ENCODE measurements around the gene KCNS3.

The KCNS3 gene

DNA sequence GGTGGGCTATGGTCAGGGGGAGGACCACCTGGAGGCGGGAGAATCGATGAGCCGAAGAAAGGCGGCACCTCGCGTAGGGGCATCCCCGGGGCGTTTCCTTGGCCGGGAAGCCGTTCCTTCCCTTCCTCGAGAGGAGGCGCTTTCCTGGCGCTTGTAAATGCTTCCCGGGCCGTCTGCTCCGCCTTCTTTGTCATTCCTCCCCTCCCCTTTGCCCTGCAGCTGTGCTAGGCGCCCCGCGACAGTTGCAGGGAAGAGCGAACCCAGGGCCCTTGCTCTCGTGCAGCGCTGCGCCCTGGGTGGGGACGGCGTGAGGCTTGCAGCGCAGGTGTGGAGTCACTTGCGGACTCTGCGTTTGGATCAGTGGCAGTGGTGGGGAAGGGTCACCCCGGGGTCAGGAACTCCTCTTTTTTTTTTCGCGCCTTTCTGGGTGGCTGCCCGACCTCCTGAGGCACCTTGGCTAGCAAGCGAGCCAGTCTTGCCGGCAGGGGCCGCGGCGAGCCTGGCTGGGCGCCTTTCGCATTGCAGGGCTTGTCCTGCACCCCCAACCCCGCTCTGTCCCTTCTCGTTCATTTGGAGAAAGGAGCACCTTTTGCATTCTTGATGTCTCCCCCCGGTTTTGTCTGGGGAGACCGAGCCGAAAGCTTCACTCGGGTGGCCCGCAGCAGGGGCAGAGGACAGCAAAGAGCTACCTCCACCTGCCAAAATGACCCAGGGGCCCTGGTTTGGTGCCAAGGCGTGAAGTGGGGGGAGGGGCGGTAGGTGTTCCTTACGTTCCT, 858 bp downstream of the KCNS3 start:
- DNase-seq: peak; percentile 75

DNA sequence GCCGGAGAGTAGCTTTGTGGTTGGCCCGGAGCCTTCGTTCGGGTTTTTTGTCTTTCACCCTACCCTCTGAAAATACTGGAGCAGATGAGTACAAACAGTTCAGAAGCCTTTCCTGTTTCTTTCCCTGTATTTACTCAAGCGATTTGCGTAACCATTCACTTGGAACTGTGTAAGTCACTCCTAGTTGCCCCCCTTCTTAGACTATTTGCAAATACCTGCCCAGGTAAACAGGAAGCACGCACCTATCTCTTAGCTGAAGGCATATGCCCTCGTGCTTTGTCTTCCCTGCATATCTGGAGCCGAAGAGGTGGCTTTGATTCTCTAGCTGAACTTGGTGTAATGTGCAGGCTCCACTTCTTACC, 1.4 kb downstream of the KCNS3 start:
- DNase-seq: peak; percentile 36

GRCh38 chr2:17892770-17893534, 14.5 kb downstream of the KCNS3 start:
- DNase-seq: no peak

GRCh38 chr2:17894005-17894404, 15.5 kb downstream of the KCNS3 start:
- no peak for DNase-seq

GRCh38 chr2:17894556-17894955, 16.1 kb downstream of the KCNS3 start:
- DNase-seq: no peak

DNA sequence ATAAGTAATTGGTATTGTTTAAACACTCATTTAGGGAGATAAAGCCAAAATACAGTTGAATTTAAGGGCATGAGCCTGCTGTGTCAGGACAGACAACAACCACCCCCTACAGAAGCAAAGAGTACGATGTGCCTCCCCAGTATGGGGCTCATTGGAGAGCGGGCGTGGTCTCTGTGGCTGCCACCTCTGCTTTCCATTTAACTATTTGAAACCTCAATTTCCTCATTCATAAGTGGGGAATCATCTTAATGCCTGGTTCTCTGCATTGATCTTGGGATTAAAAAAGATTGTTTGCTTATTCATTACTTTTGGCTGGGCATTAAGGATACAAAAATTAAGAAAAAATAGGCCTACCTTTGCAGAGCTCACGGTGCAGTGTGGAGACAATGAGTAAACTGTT, 21.4 kb downstream of the KCNS3 start:
- no peak for DNase-seq

- peak; percentile 85 for DNase-seq
Measured at GRCh38 chr2:17901246-17901645, 22.8 kb downstream of the KCNS3 start.

GRCh38 chr2:17910980-17911379, 32.5 kb downstream of the KCNS3 start:
- DNase-seq: no peak

DNA sequence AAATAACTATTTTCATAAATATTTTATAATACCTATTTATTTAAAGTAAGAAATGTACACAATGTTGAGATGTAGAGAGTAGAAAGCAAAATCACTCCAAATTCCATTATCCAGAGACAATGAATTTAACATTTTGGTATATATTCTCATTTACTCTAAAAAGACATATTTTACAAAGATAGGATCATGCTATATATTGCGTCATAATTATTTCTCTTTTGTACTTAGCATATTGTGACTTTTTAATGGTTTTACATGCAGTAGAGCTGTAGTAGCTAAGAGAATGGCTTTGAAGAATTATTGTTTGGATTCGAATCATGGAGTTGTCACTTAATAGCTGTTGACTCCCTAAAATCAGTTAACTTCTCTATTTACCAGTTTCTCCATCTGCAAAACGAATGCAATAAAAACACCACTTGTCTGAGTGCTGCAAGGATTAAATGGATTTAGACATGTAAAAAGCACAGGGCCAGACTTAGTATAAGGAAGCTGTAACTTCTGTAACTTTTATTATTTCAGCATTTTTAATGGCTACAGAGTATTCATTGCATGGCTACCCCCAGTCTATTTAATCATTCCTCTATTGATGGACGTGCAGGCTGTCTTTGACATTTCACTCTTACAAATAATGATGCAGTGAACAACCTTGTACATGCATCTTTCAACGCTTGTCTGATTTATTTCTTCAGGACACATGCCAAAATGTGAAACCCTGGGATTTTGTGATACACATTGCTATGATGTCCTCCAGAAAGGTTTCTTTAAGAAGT, 33.2 kb downstream of the KCNS3 start:
- no peak for DNase-seq

GRCh38 chr2:17912266-17912691, 33.8 kb downstream of the KCNS3 start:
- DNase-seq: no peak

DNA sequence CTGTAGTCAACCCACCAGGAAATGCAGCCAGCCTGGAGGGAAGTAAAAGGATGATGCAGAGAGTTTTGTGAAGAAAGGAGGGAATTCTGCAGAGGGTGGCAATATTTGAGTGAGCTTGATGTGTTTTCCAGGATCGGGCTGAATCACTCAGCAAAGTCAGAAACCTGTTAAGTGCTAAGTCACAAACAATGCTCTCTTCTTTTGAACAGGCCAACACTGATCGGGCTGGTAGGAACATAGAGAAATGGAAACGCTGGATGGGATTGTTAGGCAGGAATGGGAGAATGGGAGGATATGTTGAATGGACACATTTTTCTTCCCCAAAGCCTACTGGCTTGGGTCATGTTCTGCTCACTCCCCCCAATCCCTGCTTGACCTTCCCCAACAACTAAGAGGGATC, 36.6 kb downstream of the KCNS3 start:
- no peak for DNase-seq

DNA sequence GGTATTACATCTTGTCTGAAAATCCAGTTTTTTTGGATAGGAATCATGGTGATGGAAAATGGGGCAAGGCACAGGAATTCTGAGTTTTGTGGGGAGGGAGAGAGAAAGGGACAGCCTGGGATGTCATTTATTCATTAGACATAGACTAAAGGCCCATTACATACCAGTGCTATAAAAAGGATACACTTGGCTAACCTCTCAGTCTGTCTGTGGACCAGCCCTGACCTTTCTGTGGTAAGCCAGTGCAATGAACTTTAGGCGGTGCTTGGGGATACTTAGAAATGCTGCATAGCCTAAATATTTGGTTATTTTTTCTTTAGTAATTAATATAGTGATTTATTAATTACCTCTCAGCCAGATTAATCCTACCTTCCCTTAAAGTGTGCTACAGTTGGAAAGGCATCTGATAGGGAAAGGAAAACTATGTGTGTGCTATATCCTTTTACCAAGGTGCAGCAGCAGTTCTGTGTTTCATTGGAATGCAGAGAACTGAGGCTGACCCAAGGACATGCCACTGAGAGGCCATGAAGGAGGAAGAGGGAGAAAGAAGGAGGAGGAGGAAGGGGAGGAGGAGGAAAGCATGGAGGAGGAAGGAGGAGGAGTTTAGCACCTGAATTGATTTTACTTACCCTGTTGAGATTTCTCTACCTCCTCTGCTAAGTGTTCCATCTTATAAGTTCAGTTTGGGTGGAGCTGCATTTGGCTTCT, 37.5 kb downstream of the KCNS3 start:
- DNase-seq: no peak

- no peak for DNase-seq
Measured at GRCh38 chr2:17916584-17916983, 38.1 kb downstream of the KCNS3 start.

- peak; percentile 17 for DNase-seq
Measured at GRCh38 chr2:17918789-17919188, 40.3 kb downstream of the KCNS3 start.

GRCh38 chr2:17930773-17931172, 52.3 kb downstream of the KCNS3 start:
- DNase-seq: no peak

GRCh38 chr2:17933256-17933655, 54.8 kb downstream of the KCNS3 start:
- no peak for DNase-seq

DNA sequence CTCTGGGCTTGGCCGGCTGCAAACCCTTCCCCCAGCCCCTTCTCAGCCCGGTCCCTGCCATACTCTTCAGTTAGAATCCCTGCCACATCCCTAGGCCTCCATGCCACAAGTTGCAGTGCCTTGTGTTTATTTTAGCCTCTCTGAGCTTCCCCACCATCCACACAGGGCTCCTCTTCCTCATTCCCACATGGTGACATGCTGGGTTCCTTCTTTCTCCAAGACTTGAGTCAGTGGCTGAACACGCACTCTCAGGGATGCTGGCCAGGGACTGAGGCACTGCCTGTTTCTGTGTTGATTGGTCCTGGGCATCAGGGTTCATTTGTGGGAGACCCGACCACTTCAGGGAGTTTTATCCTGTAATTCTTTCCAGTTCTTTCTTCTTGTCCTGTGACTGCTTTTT, 56.3 kb downstream of the KCNS3 start:
- DNase-seq: no peak

DNA sequence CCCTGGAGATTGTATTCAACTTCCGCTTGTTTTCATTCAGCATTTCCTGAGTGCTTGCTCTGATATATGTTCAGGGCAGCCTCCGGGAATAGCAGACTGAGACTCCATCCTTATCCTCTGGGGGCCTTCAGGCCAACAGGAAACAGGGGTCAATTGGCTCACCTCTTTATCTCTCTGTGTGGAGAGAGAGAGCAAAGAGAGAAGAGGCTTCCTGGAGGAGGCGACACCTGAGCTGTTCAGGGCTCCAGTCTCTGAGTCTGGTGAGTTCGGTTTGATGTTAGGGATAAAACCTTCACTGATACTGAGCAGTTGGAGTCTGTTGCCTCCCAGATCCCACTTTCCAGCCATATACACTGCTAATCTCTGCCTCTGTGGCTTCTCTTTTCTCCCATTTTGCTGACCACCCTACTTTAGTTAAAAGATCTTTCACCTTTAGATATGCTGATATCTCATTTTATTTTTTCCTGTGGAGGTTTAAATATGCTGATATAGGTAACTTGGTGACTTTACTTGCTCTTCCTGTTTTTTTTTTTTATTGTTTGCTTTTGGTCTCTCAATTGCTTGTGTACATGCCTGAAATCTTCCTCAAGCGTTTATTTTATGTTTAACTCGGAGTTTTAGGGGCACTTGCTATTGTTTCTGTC, 56.9 kb downstream of the KCNS3 start:
- no peak for DNase-seq

DNA sequence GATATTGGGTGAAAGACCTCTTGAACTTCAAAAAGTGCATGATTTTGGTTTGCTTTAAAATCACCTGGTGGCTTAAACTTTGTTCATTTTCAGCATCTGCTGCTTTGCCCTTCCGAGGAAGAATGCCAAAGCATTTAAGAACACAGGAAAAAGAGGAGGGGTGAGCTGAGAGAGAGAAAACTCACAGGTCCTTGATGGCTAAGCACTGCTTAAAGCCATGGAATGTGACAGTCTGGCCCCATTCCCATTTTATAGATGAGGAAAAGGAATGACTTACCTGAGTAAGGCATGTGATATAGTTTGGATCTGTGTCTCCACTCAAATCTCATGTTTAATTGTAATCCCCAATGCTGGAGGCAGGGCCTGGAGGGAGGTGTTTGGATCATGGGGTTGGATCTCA, 58.1 kb downstream of the KCNS3 start:
- no peak for DNase-seq

GRCh38 chr2:17940091-17940630, 61.7 kb downstream of the KCNS3 start:
- no peak for DNase-seq

DNA sequence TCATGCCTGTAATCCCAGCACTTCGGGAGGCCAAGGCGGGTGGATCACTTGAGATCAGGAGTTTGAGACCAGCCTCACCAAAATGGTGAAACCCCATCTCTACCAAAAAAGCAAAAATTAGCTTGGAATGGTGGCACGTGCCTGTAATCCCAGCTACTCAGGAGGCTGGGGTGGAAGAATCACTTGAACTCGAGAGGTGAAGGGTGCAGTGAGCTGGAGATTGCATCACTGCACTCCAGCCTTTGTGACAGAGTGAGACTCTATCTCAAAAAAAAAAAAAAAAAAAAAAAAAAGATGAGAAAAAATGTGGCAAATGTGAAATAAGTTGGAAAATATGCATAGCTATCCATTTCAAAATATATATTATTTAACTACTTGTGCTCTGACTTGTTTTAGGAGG, 65.0 kb downstream of the KCNS3 start:
- DNase-seq: no peak

DNA sequence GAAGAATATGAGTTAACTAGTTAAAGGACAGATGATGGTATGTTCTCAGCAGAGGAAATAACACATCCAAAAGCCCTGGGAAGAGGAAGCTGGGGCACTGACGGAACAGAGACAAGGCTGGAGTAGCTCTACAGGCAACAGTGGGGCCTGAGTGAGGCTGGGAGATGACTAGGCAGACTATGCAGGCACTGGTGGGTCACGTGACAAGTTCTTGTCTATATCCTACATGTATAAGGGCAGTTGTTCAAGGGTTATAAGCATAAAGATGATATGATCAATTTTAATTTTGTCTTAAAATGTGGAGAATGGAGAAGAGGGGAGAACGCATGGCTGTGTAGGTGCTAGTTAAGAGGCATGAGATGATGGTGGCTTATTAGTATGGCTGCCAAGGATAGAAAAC, 68.6 kb downstream of the KCNS3 start:
- no peak for DNase-seq

Measured in NCI-H1105 treated with DMSO at 0.1 percent for 48 hours (cell line).